GF-D8 (cell line): ENCODE data around the gene TPSD1.
"Not testable (repeated sequence)": the region's sequence is repeated elsewhere in the genome, so short reads cannot be mapped to it uniquely, and the experiment has no call there.

Experiments used
- DNase-seq: peaks from one replicate; lab custom pipeline; 2025; lab: John Stamatoyannopoulos, UW

The TPSD1 gene

DNA sequence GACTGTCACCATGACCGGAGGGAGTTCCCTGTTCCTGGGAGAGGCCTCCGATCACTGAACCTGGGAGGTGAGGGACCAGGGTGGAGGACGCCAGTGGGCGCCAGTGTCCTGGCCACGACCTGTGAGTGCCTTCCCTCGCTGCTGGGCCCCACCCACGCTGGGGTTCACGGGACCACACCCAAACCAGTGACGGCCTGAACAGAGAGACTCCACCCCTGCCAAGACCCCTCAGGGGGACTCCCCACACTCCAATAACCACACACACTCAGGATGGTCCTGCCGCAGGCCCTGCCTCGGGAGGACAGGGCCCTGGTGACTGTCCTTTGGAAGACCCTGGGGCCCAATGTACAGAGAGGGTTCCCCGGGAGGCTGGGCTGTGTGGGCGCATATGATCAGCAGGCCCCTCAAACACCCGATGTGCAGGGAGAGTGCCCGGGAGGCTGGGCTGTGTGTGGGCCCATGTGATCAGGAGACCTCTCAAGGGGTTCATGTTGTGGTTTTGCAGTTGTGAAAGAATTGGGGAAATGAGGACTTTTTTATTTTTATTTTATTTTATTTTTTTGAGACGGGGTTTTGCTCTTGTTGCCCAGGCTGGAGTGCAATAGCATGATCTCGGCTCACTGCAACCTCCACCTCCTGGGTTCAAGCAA lies 26.6 kb downstream of the TPSD1 start:
- no peak for DNase-seq

DNA sequence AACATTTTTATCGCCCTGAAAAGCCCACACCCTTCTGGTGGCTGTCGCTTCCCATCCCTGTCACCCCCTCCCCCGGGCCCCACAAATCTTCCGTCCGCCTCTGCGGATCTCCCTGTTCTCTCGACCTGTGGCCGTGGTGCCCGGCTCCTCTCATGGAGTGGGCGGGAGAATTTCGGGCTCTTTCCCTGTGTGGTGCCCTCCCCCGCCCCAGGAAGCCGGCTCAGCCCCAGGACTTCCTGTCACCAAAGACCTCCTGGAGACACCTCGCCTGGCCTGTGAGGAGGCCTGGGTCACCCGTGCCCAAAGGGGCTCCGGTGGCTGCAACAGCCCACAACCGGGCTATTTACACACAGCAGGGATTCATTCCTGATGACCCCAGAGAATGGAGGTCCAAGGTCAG lies 27.4 kb downstream of the TPSD1 start:
- DNase-seq: no peak

DNA sequence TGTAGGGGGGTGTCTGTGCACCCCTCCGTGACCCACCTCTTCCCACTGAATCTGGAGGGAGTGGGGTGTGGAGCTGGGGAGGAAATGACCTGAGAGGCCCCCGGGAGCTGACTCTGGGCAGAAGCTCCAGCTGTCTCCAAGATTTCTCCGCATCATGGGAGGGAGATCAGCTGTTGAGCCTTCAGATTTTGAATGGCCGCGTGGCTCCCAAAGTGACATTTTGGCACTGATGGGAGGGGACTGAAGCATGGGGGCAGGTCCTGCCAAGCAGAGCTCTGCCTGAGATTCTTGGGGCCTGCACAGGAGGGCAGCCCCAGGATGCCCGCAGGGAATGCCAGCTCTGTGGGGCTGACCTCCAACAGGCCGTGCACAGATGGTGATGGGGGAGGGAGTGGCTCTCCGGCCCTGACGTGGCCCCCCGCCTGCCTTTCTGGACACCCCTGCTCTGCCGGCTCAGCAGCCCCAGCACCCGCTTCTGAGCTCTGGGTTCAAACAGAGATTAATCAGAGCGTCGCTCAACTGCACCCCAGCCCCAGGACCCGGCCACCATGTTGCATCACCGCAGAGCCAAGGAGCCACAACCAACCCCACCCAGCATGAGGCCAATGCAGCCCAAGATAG lies 28.2 kb downstream of the TPSD1 start:
- DNase-seq: no peak

DNA sequence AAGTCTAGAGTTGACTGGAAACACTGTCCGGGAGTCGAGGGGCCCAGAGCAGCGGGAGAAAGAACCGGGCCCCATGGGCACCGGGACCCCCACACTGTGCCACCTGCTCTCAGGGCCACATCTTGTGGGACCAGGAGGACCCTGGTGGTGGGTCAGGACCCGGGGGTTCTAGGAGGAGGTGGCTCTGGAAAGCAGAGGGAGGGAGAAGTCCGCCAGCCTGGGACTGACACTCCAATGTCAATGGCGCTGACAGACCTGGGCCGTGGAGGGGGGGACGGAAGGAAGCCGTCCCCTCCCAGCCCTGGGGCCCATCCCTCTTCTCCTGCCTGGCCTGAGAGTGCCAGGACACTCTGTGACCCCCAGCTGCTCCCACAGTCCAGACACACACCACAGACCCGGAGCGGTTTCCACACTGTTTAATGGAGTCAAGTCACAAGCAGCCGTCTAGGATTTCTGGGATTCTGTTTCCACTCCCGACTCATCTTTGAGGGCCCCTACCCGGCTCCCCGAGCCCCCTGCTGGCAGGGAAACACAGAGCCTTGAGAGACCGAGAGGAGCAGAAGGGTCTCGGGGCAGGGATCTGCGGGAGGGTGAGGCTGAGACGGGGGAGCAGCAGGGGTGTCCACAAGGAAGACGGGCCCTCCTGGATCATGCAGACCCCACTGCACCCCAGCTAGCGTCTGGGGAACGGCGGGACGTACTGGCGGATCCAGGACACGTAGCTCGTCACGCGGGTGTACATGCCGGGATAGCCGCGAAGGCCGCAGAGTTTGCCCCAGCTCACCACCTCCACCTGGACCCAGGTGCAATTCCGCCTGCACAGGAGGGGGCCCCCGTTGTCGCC lies 30.0 kb downstream of the TPSD1 start:
- no peak for DNase-seq

DNA sequence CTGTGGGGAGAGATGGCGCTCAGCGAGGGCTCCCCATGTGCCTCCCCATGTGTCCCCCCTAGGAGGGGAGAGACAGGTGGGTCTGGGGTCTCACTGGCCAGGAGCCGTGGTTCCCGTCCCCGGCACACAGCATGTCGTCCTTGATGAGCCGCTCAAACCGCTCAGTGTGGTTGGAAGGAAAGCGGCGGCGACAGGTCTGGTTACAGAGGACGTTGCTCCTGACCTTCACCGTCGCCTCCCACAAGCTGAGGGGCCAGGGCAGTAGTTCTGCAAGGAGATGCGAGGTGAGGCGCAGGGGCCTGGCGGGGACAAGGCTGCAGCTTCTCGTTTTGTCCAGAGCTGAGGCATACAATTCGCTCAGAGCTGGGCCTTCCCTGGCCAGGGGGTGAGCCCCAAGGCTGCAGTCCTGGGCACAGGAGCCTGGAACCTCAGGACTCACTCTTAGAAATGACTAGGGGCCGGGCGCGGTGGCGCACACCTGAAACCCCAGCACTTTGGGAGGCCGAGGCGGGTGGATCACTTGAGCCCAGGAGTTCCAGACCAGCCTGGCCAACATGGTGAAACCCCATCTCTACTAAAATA lies 30.7 kb downstream of the TPSD1 start:
- no peak for DNase-seq

DNA sequence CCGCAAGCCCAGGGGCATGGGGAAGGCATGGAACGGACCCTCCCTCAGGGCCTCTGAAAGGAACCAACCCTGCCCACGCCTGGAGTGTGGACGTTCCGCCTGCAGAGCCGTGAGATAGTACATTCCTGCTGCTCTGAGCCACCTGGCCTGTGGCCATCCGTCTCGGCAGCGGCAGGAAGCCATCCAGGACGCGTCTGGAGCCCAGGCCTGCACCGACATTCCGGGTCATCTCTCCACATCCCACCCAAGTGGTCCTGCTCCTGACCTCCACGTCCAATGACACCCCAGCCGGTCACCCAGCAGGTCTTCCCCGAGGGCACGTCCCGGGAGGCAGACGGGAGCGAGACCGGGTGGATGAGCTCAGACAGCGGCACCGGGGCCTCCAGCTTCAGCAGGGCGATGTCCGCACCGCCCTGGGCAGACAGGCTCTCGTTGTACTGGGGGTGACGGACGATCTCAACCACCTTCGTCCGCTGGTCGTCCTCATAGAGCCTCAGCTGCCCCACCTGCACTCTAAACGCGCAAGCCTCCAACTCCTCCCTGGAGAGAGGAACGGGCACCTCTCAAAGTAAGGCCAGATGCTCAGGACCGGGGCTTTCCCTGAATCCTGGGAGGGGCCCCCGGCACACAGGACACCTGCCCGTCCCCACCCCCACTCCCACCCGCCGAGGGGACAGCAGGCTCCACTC lies 32.3 kb downstream of the TPSD1 start:
- DNase-seq: no peak

DNA sequence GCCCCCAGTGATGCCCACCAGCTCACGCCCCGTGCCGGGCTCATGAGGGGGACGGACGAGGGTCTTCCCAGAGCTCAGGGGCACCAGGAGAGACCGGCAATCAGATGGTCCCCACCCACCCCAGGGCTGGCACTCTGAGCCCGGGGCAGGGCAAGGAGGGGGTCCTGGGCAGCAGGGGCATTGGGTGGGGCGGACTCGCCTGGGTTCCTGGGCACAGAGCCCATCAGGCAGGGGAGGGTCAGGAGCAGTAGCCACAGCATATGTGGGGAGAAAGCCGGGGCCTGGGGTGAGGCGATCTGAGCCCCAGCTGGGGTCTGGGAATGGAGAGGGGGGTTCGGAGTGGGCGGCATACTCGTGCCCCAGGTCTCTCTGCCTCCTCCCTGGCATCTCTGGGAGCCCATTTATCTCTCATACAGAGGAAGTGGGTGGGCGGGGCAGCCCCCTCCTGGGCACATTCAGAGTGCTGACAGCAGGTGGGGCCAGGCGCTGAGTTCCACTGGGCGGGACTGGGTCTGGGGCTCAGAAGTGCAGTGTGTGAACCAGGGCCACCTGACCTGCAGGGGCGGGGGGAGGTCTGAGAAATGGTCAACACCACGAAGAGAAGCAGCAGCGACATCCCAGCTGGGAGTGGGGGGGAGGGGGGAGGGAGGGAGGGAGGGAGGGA lies 33.1 kb downstream of the TPSD1 start:
- DNase-seq: no peak

DNA sequence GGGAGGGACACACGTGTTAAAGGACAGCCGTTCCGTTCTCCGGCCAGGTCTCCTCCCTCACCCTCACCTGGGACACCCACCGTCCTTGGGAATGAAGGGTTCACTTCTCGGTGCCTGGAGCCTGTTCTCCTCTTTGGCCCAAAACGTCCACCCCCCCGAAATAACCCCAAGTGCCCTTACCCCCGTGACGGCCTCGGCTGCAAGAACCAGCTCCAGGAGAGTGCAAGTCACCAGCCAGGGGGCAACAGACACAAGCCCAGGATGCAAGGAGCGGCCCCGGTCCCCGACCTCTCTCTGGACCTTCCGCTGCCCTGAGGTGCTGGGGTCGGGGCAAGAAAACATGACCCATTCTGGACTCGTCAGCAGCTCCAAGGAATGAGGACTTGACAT lies 33.6 kb downstream of the TPSD1 start:
- no peak for DNase-seq

DNA sequence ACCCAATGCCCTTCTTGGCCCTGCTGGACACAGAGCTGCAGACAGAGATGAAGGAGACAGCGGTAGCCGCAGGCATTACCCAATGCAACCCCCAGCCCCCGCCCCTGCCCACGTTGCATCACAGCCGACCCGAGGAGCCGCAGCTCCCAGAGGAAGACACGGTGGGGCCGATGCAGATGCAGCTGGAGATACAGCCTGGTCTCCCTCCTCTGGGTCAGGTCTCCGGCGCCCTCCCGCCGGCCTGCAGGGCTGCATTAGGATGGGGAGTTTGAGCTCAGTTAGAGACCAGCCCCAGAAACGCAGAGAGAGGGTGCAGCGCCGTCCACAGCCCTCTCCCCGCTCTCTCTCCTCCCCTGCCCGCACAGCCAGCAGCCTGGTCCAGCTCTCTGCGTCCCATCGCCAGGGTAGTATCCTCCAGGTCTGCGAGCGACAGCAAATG lies 34.2 kb downstream of the TPSD1 start:
- no peak for DNase-seq

DNA sequence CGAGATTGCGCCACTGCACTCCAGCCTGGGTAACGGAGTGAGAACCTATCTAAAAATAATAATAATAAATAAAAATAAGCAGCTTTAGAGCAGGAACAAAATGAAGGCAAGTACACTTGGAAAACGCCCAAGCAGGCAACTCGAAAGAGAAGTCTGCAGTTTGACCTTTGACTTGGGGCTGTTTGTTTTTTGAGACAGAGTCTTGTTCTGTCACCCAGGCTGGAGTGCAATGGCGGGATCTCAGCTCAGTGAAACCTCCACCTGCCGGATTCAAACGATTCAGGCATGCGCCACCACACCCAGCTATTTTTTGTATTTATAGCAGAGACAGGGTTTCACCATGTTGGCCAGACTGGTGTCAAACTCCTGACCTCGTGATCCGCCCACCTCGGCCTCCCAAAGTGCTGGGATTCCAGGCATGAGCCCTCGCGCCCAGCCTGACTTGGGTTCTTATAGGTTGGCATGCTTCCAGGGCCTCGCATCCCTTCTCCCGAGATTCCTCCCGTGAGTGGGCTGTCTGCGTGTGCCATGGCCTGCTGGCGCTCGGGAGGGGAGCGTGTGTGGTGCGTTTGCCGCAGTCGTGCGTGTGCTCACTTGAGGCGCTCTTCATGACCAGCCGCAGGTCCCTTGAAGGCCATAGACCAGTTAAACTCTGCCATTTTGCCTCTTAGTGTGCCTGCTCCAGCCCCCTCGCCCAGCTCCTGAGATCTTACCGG lies 35.1 kb downstream of the TPSD1 start:
- no peak for DNase-seq

DNA sequence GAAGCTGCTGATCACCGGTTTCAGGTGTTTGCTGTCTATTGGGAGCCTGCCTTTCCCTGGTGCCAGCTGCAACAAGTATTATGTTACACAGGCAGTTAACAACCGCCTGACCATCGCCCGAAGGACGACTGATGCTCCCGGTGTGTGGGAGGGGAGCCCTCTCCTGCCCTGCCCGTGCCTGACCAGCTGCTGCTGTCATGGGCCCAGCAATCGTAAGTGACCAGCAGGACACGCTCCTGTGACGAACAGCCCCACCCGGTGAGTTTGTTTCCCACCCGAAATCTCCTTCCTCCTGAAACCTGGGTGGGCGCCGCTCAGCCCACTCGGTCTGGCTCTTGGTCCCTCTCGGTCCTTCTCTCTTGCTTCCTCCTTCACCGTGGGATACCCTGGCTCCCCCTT lies 35.7 kb downstream of the TPSD1 start:
- DNase-seq: no peak

DNA sequence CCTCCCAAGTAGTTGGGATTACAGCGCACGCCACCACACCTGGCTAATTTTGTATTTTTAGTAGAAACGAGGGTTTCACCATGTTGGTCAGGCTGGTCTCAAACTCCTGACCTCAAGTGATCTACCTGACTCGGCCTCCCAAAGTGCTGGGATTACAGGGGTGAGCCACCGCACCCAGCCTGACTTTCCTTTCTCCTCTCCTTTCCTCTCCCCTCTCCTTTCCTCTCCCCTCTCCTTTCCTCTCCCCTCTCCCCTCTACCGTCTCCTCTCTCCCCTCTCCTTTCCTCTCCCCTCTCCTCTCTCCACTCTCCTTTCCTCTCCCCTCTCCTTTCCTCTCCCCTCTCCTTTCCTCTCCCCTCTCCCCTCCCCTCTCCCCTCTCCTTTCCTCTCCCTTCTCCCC lies 36.3 kb downstream of the TPSD1 start:
- DNase-seq: not testable (repeated sequence)

DNA sequence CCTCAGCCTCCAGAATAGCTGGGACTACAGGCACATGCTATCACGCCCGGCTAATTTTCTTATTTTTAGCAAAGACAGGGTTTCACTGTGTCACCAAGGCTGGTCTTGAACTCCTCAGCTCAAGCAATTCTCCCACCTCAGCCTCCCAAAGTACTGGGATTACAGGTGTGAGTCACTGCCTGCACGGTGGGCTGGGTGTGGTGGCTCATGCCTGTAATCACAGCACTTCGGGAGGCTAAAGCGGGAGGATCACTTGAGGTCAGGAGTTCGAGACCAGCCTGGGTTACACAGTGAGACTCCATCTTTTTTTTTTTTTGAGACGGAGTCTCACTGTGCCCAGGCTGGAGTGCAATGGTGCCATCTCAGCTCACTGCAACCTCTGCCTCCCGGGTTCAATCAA lies 36.9 kb downstream of the TPSD1 start:
- DNase-seq: not testable (repeated sequence)

DNA sequence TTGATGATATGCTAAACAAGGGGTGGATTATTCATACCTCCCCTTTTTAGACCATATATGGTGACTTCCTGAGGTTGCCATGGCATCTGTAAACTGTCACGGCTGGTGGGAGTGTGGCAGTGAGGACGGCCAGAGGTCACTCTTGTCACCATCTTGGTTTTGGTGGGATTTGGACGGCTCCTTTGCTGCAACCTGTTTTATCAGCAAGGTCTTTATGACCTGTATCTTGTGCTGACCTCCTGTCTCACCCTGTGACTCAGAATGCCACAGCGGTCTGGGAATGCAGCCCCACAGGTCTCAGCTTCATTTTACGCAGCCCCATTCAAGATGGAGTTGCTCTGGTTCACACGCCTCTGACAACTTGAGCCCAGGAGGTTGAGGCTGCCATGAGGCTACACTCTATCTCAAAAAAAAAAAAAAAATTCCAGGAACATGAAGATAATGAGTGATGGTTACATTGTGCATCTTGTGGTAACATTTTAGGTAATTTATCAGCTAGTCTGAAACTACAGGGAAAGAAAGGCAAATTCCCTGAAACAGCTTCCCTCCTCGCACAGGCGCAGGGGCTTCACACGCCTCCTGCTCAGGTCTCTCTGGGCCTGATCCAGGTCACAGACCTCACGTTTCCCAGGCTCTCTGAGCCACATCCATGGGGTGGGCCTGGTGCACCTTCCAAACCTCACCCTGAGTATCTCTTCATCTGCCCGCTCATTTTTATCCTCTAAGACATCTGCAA lies 38.2 kb downstream of the TPSD1 start:
- DNase-seq: no peak

DNA sequence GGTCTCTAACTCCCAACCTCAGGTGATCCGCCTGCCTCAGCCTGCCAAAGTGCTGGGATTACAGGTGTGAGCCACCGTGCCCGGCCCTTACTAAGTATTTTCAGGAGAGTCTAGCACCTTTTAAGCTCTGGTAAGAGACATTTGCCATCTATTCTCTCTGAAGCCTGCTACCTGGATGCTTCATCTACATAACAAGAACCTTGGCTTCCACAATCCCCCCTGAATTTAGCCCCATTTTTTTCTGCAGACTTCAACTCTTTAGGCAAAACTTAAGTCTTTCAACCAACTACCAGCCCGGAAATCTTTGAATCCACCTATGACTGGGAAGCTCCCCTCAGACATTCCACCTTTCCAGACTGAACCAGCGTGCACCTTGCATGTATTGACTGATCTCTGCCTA lies 39.6 kb downstream of the TPSD1 start:
- no peak for DNase-seq

DNA sequence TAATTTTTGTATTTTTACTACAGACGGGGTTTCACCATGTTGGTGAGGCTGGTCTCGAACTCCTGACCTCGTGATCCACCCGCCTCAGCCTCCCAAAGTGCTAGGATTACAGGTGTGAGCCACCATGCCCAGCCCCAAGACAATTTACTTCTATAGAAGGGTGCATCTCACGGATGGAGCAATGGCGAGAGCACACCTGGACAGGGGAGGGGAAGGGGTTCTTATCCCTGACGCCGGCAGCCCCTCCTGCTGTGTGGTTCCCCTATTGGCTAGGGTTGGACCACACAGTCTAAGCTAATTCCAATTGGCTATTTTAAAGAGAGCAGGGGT lies 40.8 kb downstream of the TPSD1 start:
- DNase-seq: not testable (repeated sequence)

DNA sequence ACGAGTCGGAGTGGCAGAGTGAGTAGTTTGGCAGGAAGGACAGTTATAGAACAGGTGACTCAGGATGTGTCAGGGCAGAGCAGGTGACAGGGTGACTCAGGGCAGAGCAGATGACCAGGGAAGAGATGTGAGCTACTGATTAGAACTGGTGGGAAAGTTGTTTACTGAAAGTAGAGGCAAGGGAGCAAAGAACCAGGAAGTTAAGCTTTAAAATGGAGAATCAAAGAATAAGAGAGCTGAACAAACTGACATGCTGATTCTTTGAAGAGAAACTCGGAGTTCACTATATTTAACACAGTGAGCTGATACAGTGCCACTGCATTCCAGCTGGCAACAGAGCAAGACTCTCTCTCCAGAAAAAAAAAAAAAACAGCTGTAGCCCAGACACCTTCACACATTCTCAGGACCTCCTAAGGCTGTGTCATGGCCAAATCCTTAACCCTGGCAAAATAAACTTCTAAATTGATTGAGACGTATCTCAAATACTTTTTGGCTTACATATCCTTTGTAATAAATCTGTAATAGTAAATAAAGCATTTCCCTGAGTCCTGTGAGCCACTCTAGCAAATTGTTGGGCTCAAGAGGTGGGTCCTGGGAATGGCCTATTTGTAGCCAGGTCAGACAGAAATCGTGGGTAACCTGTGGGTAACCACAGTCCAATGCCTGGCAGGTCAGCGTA lies 41.3 kb downstream of the TPSD1 start:
- no peak for DNase-seq

DNA sequence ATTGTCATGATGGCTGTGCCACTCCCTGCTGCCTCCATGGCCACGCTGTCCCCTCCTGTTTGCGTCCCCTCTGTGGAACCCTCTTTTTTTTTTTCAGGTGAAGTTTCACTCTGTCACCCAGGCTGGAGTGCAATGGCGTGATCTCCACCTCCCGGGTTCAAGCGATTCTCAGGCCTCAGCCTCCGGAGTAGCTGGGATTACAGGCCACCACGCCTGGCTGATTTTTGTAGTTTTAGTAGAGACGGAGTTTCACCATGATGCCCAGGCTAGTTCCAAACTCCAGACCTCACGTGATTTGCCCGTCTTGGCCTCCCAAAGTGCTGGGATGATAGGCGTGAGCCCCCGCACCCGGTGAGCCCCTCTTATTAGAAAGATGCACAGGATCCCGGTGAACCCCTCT lies 42.5 kb downstream of the TPSD1 start:
- DNase-seq: no peak

DNA sequence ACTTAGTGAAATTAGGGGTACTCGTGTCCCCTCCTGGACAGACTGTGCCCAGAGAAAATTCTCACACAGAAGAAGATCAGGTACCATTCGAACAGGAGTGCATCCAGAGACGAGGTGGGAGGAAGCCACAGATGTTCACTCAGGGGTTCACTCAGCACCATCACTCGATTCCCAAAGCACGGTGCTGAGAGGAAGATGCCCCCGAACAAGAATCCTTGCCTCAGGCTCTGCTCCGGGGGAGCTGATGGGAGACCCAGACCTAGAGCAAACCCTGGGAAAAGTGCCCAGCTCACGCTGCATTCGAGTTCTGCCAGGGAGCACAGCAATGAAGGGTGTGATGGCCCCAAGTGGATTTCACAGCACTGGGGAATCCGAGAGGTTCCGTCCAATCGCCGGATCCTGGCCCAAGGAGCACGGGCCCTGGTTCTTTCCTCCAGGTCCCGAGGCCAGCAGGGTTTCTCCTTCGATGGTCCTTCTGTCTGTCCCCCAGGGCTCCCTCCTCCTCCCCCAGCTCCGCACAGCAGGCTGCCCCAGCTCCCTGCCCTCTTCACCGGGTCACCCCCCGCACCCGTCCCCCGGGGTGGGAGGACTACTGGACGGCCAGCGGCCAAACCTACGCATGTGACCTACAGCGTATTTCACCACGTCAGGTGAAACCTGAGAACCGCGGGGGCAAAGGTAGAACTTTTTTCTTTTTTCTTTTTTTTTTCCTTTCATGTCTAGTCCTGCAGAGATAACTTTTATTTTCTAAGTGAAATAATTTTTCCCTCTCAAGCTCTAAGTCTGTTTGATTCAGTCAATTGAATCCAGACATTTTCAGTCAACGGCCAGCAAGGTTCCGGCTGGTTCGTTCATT lies 43.4 kb downstream of the TPSD1 start:
- no peak for DNase-seq
